Activated CD4-positive, alpha-beta T cell treated with anti-CD3 and anti-CD28 coated beads, Interleukin-2, amount 50 U/mL, for 16 hours (primary cell): Measurements from ENCODE around the gene RAP1GAP2.
"Not testable (repeated sequence)": the region's sequence is repeated elsewhere in the genome, so short reads cannot be mapped to it uniquely, and the experiment has no call there.

Experiments used
- DNase-seq: peaks from one replicate; pipeline ENCODE4 v3.0.0-alpha.2; 2020

Gene RAP1GAP2

DNA sequence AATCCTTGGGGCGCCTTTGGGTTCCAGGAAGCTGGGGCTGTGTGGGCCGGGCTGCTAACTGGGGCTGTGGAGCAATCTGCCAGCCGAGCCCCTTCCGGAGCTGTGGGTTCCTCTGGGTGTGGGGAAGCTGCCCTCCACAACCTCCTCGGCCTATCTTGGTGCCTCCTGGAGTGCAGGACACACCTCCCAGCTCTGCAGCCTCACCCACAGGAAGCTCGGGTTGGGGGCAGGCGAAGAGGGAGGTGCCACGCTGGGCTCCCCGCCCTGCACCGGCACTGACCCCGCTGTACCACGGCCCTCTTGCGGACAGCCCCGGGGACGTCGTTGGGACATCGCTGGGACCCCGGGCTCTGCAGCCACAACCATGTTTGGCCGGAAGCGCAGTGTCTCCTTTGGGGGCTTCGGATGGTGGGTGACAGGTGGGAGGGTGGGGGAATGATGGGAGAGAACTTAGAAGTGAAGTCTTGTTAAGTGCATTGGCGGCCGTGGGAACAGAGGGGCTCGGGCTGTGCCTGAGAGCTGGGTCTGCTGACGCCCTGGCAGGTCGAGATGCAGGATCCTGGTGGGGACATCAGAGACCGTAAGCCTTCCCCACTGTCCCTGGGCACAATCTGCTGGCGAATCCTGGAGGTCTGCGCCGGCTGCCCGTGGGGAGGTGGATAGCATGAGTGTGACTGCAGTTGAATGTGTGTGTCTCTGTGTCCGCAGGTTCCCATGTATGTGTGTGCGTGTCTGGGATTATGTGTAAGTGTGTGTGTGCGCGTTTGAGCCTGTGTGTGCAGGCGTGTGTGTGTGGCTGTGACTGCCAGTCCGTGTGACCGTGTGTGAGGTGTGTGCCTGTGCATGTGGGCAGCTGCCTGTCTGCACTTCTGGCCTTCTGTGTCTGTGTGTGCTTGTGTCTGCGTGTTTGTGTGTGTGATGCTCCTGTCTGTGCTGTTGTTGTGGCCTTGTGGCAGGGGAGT lies at the start of gene RAP1GAP2:
Gene RAP1GAP2 (plus strand): TSS at position 275 of the 962 bp plus-strand sequence. CDS start 90 bp downstream, at position 365.
- DNase-seq = peak; percentile 66

DNA sequence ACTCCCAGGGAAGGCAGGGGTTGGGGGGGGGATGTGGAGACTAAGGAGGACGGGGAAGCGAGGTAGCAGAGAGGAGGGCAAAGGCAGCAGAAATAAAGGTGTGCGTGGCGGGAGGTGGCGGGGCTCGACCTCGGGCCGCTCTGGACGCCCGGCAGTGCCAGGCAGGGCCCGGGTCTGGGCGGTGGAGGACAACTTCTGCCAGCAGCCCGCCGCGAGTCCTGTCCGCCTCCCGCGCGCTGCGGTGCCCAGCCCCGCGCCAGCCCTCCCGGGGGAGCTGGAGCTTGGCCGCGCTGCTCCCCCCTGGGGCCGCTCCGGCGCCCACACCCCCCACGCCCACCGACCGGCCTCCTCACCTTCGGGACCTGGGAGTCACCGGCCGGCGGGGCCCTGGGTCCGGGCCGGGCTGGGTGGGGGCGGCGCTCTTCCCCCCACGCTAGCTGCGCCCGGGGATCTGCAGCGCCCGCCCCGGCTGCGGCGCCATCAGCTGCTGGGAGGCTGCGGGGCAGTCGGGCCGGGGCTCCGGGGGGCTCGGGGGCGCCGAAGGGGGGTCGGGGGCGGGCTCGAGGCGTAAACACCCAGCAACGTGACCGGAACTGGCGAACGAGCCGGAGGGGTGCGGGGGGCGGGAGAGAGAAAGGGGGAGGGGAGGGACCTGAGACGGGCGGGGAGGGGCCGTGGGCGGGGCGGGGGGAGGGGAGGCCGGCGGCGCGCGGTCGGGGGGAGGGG lies 47.0 kb upstream of the RAP1GAP2 start, which contains the start of gene CCDC92B:
Gene CCDC92B (minus strand): TSS at position 595 of the 726 bp plus-strand sequence. CDS start 14,507 bp downstream, outside the sequence.
- DNase-seq = no peak

DNA sequence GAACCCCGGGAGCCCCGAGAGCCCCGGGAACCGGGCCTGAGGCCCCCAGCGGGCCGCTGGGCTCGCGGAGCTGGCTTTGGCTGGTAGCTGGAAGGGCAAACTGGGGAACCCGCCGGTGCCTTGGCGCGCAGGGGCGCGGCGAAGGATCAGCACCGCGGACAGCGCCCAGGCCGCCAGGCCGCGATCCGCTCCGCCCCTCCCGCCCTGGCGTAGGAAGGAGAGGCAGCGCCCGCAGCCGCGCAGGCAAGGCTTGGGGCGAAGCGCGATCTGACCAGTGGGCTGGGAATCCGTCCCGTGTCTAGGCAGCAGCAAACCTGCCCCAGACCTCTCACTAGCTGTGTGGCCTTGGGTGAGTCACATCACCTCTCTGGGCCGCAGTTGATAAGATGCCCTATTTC lies 46.5 kb upstream of the RAP1GAP2 start:
- peak; percentile 61 for DNase-seq

DNA sequence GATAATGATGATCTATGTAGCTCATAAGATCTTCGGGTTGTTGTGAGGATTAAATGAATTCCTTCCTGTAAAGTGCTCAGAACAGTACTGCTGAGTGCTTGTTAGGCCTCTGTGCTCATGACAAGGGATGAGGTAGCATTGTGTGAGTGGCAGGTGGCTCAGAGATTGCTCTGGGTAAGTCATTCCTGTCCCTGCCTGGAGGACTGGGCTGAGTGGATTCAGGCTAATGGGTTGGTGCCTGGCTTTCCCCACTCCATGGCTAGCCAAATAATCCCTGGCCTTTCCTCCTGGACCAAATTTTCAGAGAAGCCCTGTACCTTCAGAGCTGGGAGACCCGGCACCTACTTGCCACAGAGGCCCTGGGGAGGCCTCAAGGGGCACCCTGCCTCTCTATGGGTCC lies 45.5 kb upstream of the RAP1GAP2 start:
- no peak for DNase-seq

DNA sequence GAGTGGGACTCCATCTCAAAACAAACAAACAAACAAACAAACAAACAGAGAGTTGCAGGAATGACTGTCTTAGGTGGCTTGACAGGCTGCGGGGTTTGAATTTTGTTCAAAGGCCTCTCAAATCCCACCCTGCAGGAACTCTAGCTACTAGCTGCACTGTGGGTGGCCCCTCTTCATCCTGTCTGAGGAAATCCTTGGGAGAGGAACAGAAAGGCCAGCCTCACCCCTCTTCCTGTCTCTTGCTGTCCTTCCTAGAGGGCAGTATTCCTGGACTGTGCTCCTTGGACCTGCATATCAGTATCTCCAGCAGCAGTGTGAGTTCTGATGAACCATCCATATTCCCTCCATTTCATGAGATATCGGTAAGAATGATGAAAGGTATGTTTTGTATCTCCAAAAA lies 44.7 kb upstream of the RAP1GAP2 start:
- DNase-seq = no peak

- DNase-seq = no peak
These were observed 40.1 kb upstream of the RAP1GAP2 start for GRCh38 chr17:2755891-2756724.

DNA sequence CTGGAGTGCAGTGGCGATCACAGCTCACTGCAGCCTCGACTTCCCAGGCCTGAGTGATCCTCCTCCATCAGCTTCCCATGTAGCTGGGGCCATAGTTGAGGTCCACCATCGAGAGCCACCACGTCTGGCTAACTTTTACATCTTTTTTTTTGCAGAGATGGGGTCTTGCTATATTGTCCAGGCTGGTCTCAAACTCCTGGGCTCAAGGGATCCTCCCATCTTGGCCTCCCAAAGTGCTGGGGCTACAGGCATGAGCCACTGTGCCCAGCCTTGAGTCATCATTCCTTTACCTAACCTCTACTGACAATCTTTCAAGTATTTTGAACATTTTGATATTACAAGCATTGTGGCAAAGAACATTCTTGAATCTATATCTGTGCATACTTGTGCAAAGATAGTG lies 37.4 kb upstream of the RAP1GAP2 start:
- no peak for DNase-seq

GRCh38 chr17:2770129-2770528 lies 26.1 kb upstream of the RAP1GAP2 start:
- no peak for DNase-seq

- no peak for DNase-seq
These were observed 21.0 kb upstream of the RAP1GAP2 start for GRCh38 chr17:2775206-2775605.

DNA sequence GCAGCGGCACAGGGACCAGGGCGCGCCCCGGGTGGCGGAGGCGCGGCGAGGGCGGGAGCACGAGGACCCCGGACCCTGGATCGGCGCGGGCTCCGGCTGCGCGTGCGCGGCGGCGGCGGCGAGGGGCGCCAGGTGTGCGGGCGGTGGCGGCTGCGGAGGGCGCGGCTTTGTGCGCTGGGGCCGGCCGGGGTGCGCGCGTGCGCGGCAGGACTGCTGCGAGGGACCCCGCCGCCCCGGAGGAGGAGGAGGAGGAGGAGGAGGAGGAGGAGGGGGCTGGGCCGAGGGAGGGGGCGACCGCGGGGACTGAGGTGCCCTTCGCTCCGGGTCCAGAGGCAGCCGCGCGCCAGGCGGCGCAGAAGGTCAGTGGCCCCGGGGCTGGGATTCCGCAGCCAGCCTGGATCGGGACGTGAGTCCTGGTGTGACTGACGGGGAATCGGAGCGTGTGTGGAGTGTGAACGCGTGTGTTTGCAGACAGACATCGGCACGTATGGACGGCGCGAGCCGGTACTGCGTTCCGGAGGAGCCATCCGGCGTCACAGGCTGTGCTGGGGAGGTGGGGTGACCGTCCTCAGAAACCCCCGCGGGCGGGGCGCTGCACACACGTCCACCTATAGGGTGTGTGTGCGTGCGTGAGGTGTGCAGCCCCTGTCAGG lies 19.5 kb upstream of the RAP1GAP2 start:
- DNase-seq = no peak

- no peak for DNase-seq
These were observed 18.9 kb upstream of the RAP1GAP2 start for GRCh38 chr17:2777242-2777867.

DNA sequence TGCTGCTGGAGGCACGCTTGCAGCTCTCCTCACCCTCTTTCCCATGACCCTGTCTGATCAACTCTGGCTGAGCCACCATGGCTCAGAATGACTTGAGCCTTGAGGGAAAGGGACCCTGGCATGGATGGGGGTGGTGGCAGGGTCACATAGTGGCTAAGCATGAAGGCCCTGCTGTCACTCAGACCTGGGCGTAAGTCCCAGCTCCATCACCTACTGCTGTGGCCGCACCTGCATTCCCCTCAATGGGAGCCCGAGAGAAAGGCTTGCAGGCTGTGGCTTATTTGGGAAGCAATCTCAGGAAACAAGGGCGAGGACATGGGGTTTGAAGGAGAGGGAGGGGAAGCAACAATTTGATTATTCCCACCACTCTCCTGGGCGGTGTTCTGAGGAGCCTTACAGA lies 17.7 kb upstream of the RAP1GAP2 start:
- DNase-seq = no peak

GRCh38 chr17:2779545-2779944 lies 16.7 kb upstream of the RAP1GAP2 start:
- no peak for DNase-seq

DNA sequence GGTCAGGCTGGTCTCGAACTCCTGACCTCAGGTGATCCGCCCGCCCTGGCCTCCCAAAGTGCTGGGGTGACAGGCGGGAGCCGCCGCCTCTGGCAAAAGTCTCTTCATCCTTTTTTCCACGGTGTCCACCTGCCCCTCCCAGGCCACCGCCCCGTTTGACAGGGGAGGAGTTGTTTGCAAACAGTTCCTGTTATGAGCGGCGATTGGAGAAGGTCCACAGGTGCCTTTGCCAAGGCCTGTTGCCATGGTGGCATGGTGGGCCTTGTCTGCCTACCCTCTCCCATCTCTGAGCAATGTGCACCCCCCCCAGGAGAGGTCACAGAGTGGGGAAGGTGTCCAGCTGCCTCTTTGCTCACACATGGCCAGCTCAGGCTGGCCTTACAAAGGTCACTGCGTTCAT lies 16.0 kb upstream of the RAP1GAP2 start:
- no peak for DNase-seq

DNA sequence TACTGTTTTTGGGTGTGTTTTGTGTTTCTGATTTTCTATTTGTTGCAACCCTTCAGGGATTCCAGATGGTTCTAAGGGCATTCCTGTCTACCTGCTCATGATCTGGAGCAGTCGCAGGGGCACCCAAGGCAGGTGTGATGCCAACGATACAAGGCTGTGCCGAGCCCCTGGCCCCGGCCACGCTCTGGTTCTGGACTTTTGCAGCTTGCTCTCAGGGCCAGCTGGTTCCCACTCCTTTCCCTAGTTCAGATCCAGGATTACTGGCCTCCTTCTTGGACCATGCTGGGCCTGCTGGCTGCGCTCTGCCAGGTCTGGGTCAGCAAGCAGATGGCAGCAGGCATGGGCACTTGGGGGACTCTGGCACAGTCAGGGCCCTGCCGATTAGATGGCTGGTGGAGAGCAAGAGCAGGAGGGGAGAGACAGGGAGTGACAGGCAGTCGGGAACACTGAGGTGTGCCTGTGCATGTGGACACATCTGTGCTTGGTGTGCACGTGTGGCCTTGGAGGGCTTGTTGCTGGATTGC lies 15.2 kb upstream of the RAP1GAP2 start:
- DNase-seq = no peak

DNA sequence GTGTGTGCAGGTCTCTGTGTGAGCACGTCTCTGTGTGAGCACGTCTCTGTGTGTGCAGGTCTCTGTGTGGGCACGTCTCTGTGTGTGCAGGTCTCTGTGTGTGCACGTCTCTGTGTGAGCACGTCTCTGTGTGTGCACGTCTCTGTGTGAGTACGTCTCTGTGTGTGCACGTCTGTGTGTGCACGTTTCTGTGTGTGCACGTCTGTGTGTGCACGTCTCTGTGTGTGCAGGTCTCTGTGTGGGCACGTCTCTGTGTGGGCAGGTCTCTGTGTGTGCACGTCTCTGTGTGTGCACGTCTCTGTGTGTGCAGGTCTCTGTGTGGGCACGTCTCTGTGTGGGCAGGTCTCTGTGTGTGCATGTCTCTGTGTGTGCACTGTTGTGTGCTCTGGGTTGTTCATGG lies 14.6 kb upstream of the RAP1GAP2 start:
- not testable (repeated sequence) for DNase-seq

GRCh38 chr17:2782055-2782454 lies 14.2 kb upstream of the RAP1GAP2 start:
- no peak for DNase-seq

GRCh38 chr17:2783310-2784030 lies 12.8 kb upstream of the RAP1GAP2 start:
- DNase-seq = no peak

- no peak for DNase-seq
These were observed 11.4 kb upstream of the RAP1GAP2 start for GRCh38 chr17:2784864-2785263.

DNA sequence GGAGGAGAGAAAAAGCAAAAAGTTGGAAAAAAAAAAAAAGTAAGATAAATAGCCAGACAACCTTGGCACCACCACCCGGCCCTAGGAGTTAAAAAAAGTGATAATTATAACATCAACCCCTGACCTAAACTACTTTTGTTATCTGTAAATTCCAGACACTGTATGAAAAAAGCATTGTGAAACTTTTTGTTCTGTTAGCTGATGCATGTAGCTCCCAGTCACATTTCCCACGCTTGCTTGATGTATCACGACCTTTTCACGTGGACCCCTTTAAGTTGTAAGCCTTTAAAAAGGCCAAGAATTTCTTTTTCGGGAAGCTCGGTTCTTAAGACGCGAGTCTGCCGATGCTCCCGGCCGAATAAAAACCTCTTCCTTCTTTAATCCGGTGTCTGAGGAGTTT lies 10.9 kb upstream of the RAP1GAP2 start:
- not testable (repeated sequence) for DNase-seq
